COLO668 (cell line): Measurements from ENCODE around the gene WWOX.

Source experiments
- DNase-seq: peaks from one replicate; lab custom pipeline; 2025; ENCODE audit not compliant: unreplicated experiment; lab: John Stamatoyannopoulos, UW

WWOX gene

GRCh38 chr16:78915811-78916345 lies 816.4 kb downstream of the WWOX start:
- no peak for DNase-seq

DNA sequence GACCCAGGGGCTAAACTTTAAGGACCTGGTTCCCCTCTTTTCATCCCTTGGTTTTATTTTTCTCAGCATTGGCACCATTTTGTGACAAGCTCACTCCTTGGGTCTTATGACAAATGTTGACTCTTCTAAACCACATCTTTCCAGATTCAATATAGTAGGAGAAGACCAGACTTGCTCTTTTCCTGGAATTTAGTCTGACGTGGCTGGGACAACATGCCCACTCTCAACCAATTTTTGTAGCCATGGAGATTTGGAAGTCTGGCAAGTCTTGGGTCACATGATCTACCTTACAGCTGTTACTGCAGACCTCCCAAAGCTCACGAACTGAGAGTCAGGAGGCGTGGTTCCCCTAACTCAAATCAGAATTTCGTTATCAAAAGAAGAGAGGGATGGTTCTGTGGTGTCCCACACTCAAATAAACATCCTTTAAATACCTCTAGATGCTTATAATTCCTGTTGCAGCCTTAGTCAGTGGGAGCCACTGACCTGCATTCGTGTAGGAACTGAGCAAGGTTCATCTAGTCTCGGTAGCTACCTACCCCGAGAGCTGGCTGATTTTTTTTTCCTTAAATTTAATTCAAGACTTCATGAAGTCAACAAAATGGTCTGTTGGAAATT lies 817.6 kb downstream of the WWOX start:
- no peak for DNase-seq

DNA sequence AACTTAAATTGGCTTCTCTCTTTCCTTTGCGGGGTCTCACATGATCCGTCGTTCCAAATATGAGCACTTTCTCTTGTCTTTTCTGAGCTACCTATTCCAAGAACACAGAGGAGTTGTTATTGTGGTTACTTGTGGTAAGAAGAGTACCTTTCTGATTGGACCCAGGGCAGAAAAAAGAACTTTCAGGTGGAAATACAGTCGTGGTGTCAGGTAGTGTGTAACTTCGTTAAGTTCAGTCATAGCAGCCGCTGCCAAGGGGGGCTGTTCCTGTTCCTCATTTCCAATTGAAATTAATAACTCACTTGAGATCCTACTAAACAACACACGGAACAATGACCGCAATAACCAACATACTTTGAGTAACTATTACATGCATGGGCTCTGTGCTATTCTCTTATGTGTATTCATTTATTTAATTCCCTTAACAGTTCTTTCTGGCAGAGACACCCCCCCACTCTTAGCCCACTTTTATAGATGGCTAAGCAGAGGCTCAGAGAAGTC lies 819.4 kb downstream of the WWOX start:
- no peak for DNase-seq

DNA sequence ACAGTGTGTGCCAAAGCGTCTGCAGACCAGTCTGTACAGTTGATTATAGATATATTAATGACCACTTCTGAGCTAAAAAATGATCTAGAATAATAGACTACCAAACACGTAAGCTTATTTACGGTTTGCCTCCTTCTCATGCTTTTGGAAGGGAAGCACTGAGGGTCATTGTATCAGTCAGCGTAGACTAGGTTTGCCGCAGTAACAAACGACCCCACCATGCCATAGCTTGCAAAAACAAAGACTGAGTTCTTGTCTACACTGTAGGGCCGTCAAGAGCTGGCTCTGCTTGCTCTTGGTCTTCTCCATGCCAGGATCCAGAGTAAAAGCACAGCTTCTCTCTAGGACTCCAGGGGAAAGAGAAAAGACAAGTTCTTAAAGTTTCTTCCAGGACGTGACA lies 820.4 kb downstream of the WWOX start:
- no peak for DNase-seq

DNA sequence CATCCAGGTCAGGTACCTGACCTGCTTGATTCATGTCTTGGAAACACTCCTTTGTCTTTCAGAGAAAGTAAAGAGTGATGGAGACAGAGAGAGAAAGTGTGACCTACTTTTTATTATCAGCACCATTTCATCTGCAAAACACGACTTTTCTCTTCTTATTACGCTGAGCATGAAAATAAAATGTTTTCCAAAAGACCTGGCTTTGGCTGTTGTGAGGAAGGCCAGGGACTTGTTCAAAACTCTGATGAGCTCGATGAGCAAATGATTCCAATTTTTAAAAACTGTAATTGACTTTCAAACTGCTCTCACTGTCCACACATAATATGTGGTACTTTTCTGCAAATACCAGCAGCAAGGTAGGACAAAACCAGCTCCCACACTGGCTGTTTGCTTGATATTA lies 821.2 kb downstream of the WWOX start:
- no peak for DNase-seq

DNA sequence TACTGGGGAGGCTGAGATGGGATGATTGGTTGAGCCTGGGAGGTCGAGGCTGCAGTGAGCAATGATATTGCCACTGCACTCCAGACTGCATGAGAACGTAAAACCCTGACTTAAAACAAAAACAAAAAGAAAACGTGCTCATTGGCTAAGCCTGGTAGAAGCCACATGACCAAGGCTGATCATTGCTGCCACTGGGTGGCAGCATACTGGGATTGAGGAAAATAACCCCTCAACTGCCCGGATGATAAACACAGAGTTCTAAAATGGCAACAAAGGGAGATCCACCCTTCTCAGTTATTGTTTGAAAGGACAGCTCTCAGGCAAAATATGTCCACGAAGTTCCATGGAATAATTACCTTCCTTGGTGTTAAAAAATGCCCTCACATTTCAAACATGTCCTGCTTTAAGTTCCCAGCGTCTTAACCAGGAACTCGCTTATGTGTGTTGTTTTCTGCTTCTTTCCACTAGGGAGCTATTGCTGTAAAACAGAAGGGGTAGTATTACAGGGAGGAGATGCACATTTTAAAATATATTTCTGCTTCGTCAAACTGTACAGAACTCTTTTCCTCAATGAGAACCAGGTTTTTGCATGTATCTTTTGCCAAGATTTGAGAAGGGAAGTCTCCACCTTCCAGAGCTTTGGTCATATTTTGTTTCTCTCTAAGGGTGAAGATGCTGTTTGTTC lies 825.8 kb downstream of the WWOX start:
- peak; percentile 37 for DNase-seq

DNA sequence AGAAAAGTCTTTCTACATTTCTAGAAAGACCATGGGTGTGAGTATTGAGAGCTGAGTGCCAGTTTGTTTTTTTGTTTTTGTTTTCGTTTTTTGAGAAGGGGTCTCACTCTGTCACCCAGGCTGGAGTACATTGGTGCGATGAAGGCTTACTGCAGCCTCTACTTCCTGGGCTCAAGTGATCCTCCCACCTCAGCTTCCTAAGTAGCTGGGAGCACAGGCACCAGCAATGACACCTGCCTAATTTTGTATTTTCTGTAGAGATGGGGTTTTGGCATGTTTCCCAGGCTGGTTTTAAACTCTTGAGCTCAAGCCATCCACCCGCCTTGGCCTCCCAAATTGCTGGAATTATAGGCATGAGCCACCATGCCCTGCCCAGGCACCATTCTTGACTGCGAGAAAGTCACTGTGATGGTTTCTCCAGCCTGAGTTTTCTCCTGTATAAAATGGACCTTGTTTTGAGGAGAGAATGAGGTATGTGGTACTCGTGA lies 827.3 kb downstream of the WWOX start:
- DNase-seq, result peak; percentile 62

DNA sequence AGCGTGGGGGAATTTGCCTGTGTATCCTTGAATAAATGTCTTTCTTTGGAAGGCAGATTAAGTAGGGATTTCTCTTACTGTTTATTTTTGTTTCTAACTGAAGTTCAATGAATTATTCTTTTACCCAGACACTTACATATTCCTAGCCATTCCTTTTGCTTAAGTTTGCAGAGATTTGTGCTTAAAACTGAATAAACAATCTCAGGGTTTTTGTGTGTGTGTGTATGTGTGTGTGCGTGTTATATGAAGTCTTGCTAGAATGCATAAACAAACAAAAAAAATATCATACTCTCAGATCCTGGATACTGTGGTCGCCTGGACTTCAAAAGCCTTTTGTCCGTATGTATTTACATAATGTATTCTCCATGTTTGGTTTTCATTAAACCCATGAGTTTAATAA lies 828.3 kb downstream of the WWOX start:
- DNase-seq, result no peak

DNA sequence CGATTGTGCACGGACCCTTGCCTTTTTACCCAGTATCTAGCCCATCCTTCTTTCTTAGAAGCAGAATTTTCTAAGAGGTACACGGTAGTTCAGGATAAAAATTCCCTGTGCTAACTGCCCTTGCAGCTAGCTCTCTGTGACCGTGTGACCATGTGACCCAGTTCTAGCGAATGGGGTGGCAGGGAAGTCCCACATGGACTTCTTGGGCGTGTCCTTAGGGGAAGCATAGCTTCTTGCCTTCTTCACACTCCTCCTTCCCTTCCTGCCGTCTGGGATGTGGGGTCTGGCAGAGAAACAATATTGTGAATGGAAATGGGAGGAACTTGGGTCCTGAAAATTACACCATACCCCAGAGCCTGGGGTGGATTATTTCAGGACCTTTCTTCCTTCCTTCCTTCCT lies 830.4 kb downstream of the WWOX start:
- DNase-seq, result no peak

- no peak for DNase-seq
These were observed 831.1 kb downstream of the WWOX start for GRCh38 chr16:78930561-78930960.

DNA sequence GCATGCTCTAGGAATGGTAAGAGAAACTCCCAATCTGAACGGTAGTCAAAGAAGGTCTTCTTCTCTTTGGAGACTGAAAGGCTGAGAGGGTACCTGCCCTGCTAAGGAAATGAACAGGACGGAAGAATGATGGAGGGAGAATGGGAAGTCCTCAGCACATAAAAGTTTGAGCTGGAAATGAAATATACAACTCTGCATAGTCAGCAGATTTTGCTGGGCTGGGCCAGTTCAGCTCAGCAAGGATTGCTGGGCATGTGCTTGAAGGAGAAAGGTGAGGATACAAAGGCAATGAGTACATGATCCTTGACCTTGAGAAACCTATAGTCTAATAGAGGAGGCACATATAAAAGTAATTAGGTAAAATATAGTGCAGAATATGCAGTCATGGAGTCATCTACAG lies 831.8 kb downstream of the WWOX start:
- no peak for DNase-seq

DNA sequence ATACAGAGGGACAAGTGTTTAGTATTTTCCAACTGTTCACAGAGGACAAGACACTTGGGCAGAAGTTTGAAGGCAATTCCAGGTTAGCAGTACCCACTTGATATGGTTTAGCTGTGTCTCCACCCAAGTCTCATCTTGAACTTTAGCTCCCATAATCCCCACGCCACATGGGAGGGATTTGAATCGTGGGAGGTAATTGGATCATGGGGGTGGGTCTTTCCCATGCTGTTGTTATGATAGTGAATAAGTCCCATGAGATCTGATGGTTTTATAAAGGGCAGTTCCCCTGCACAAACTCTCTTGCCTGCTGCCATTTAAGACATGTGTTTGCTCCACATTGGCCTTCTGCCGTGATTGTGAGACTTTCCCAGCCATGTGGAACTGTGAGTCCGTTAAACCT lies 832.2 kb downstream of the WWOX start:
- DNase-seq, result no peak

- no peak for DNase-seq
These were observed 833.0 kb downstream of the WWOX start for GRCh38 chr16:78932355-78932943.

- DNase-seq, result no peak
These were observed 836.6 kb downstream of the WWOX start for GRCh38 chr16:78936060-78936459.

- no peak for DNase-seq
These were observed 840.1 kb downstream of the WWOX start for GRCh38 chr16:78939597-78939996.

GRCh38 chr16:78942625-78943245 lies 843.3 kb downstream of the WWOX start:
- no peak for DNase-seq

DNA sequence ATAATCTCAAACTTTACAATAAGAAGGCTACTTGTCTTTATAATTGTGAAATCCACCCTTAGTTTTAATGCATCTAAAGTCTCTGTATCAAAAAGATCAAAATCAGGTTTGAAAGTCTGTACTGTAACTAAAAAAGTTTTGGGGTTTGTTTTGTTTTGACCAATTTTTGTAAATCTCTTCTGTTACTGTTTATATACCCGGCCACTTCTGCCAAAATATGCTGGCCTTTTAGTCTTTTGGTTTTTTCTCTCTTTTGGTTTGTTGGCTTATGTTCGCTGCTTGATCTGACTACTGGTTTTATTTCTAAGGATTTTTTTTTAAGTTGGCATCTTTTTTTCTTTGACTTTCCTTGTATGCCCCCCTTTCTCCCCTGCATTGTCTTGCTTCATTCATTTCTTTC lies 845.9 kb downstream of the WWOX start:
- DNase-seq, result no peak

DNA sequence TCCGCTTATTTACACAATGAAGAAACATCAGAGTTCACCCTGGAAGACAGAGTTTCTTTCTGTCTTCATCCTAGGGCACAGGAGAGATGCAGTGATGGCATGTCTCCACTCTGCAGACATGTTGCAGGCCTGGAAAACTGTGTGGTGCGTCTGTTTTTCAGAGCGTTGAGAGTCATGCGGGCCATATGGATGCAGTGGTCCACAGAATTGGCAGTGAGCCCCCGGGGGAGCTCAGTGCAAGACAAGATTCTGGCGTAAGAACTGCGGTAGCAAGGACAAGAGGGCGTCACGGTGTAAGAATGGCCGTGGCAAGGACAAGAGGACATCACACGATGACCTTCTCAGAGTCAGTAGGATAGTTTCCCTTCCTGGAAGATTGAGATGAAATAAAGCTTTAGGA lies 847.1 kb downstream of the WWOX start:
- no peak for DNase-seq

- DNase-seq, result no peak
These were observed 851.3 kb downstream of the WWOX start for GRCh38 chr16:78950768-78951167.

DNA sequence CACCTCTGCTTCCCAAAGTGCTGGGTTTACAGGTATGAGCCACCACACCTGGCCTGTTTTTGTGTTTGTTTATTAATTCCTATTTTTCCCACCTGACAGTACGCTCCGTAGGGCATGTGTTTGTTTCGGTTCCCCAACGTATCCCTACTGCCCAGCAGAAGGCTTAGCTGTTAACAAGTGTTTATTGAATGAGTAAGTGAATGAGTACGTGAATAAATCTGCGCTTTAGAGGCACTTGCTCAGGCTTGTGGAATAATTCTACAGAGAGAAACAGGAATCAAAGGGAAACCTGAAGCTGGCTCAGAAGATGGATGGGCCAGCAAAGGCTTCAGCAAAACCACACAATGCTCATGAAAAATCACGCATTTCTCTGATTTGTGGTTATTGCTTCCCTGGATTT lies 853.2 kb downstream of the WWOX start:
- DNase-seq, result no peak

DNA sequence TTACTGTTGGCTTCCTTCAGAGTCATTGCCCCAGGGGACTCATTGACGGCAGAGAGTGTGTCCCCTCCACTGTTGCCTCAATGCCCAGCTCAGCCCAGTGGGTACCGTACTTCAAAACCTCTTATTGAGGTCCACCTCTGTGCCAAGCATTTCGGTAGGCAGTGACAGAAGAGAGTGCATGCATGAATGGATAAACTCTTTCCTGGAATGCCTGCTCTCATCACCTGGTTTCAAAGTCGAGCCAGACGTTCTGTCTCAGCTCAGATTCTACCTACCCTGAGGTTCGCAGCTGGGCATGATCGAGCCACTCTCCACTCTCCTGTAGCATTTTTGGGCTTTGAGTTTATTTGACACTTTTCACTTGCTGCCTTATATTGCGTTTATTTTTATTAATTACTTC lies 854.1 kb downstream of the WWOX start:
- DNase-seq, result no peak

DNA sequence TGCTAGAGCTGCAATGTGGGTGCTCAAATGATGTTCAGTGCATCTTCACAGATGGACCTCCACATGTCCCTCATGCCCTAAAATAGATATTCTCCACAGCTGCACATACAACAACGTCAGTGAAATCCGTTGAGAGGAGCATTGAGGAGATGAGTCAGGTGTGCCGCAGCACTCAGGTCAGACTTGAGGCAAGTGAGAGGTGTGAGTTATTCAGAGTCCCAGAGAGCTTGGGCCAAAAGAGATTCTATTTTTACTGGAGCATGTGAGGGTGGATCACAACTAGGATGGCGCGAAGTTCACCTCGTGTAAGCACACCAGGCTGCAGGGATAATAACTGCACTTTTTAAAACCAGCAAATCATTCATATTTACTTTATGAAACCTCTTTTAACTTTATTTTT lies 855.8 kb downstream of the WWOX start:
- no peak for DNase-seq
